ENCODE measurements around the gene FCF1. TPM values are rescaled to one million over a fixed set of nuclear protein-coding genes. Genes with fewer than 3 reads are reported as not detected.
"Not testable (repeated sequence)": the region's sequence is repeated elsewhere in the genome, so short reads cannot be mapped to it uniquely, and the experiment has no call there.

FCF1 gene
- total RNA-seq, 1 donor from 2014 or later = 37.3 TPM

DNA sequence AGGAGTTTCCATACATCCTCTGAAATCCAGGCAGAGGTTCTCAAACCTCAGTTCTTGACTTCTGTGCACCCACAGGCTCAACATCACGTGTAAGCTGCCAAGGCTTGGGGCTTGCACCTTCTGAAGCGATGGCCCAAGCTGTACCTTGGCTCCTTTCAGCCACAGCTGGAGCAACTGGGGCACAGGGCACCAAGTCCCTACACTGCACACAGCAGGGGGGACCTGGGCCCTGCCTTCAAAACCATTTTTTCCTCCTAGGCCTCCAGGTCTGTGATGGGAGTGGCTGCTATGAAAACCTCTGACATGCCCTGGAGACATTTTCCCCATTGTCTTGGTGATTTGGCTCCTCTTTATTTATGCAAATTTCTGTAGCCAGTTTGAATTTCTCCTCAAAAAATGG lies 10.7 kb upstream of the FCF1 start:
- DNase-seq (ENCODE audit: low spot score) = no peak

DNA sequence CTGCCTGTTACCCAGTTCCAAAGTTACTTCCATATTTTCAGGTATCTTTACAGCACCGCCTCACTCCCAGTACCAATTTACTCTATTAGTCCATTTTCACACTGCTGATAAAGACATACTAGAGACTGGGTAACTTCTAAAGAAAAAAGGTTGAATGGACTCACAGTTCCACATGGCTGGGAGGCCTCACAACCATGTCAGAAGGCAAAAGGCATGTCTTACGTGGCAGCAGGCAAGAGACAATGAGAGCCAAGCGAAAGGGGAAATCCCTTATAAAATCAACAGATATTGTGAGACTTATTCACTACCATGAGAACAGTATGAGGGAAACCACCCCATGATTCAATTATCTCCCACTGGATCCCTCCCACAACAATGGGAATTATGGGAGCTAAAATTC lies 9.9 kb upstream of the FCF1 start:
- DNase-seq (ENCODE audit: low spot score) = no peak

DNA sequence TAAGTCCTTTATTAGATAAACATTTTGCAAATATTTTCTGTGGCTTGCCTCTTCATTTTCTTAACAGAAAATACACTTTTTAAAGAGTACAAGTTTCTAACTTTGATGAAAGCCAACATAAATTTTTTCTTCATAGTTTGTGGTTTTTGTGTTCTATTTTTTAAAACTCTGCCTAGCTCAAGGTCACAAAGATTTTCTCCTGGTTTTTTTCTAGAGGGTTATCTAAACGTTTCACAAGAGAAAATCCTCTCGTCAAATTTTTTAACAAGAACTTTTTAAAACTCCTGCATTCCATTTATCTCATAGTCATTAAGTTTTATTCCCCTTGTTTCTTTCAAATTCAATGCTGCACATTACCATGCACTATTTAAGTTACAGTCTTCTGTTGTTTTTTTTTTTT lies 8.3 kb upstream of the FCF1 start:
- DNase-seq (ENCODE audit: low spot score) = no peak

DNA sequence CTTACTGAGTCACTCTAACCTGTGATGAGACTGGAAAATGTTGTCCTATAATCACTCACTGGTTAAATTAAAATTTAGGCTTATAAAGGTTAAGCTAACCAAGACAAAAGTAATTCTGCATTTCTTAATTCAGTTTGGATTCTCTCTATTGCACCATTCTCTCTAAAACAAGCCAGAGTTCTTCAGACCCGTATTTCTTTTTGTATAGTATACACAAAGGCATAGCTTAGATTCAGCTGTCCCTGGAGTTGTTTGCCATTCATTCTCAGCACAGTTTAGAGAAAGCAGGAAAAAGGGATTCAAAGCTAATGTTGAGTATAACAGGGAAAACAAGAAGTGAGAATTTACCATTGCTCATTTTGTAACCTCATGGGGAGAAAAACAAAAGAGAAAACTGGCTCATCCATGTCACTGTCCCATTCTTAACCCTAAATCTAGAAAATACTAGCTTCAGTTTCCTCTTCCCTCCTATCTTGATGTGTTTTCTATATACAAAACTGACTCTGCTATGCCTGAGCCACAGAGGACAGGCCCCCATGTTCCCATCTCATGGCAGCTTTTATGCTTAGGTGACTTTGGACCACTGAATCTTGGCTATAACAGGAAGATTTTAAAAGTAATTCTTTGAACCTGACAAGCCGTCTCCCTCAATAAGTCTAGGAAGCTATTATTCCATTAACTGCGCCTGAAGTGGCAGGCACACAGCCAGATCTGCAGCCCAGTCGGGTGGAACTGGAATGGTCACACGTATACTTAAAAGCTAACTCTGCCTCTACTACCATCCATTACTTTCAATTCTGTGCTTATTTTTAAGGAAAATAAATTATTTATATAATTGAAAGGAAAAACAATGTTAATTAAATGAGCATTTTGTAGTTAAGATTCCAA lies 7.1 kb upstream of the FCF1 start:
- no peak for DNase-seq (ENCODE audit: low spot score)

DNA sequence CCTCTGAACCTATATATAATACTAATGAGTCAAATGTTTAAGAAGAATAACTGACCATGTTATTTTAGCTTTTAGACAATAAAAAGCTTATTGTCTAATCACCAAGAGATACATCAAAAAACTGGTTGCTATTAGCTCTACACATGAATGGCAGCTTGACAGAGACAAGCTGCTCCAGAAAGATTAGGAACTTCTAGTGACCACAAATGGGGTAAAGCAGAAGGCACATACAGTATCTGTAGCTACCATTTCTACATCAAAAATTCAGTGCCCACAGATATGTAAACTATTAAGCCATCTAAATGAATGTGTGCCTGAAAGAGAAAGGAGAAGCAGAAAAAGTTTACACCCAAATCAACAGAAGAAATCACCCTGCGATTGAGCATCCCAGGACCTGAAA lies 2.5 kb upstream of the FCF1 start:
- no peak for DNase-seq (ENCODE audit: low spot score)

DNA sequence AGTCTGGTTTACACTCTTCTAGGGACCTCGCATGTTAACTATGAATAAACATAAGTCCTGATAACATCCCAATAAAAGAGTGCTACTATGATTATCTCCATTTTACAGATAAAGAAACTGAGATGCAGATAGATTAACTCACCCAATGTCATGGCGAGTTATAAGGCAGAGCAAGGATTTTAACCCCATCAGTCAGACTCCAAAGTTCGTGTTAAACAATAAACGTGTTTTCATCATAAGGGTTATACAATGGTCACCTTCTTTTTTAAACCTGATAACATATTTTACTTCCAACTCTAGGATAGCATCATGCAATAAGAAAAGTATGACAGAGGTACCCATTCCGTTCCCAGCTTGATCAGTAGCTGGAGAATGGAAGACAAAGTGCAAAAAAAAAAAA lies 1.3 kb upstream of the FCF1 start:
- DNase-seq (ENCODE audit: low spot score) = no peak

DNA sequence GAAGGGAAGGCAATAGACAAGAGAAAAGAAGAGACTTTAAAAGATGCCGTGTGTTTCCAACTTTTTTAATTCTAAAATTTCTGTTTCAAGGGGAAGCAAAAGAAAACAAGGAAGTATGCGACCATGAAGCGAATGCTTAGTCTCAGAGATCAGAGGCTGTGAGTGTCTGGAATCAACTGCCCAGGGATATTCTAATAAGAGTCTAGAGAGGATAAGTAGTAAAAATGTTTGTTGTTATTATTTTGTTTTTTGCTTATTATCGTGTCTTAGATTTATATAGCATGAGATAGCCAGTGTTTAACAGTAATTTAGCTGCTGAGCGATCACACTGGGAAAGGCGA lies 421 bp downstream of the FCF1 start:
- DNase-seq (ENCODE audit: low spot score) = no peak

DNA sequence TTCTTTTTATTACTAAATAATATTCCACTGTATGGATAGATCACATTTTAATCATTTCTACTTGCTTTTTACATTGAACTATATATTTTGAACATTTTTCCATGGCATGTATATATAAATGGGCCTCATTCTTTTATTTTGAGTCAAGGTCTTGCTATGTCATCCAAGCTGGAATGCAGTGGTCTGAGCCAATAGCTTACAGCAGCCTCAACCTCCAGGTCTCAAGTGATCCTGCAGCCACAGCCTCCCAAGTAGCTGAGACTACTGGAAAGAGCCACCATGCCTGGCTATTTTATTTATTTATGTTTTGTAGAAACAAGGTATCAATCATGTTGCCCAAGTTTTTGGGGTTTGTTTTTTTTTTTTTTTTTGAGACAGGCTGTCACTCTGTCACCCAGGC lies 7.6 kb downstream of the FCF1 start:
- DNase-seq (ENCODE audit: low spot score) = no peak

DNA sequence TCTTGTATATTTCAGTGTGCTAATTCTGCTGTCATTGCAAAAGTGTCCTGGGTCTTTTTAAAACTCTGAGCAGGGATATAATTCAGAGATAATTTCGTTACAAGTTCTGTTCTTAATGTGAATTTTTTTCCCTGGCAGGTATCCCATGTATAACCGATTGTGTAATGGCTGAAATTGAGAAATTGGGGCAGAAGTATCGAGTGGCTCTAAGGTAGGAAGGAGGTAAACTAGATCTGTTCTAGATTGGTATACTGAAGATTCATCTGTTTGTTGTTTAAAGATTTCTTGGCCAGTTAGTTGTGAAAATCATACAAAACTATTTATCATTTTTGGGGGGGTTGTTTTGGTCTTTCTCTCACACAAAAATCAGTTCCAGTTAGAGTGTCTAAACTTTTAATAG lies 10.2 kb downstream of the FCF1 start:
- no peak for DNase-seq (ENCODE audit: low spot score)

DNA sequence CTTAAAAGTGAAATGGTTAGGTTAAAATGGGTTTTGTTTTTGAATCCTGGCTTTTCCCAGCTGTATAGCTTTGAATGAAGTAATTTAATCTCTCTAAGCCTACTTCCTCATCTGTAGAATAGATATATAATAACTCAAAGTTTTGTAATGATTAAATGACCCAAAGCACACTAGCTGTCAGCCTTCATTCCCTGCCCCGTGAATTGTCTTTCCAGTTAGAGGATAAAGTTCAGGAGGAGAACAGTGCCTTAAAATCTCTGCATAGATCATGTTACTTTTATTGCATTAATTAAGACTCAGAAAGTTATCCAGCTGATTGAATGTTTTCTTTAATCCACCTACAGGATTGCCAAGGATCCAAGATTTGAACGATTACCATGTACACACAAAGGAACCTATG lies 19.4 kb downstream of the FCF1 start:
- no peak for DNase-seq (ENCODE audit: low spot score)

DNA sequence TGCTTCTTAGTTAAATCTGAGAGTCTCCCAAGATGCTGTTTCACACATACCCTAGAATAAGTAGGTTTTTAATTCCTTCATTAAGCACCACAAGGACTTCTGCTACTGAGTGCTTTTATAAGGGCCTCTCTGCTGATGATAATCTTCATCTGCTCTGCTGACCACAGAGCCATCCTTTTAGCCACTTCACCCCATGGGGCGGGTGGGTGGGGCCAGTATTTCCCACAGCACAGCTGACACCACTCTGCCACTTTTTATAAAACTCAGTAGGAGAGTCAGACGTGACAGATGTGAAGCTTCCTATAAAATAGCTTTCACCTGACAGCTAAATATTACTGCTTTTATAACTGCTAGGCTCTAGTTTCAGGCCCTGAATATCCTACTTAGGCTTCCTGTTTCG lies 20.3 kb downstream of the FCF1 start:
- DNase-seq (ENCODE audit: low spot score) = no peak

DNA sequence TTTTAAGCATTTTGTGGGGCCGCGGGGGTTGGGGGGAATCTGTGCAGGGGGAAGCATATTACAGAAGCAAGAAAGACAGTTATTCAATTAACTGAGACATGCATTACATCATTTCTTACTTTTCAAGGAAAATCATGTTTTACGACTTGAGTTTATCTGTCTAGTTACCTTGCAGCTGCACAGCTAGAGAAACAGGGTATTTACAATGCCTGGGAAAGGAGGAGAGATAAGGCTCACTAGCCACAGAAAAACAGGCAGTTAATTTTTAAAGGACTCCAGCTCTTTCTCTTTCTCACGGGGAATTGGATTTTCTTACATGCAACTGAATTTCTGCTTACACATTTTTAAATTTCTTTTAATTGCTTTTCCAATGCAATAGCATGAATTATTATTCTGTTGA lies 22.2 kb downstream of the FCF1 start:
- DNase-seq (ENCODE audit: low spot score) = no peak

DNA sequence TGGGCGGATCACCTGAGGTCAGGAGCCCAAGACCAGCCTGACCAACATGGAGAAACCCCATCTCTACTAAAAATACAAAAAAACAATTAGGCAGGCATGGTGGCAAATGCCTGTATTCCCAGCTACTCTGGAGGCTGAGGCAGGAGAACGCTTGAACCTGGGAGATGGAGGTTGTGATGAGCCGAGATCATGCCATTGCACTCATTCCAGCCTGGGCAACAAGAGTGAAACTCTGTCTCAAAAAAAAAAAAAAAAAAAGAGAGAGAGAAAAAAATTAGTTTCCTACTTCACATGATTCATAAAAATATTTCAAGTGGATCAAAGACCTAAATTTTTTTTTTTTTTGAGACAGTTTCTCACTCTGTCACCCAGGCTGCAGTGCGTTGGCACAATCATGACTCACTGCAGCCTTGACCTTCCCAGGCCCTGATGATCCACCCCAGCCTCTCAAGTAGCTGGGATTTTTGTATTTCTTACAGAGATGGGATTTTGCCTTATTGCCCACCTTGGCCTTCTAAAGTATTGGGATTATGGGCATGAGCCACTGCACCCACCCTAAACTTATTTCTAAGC lies 24.9 kb downstream of the FCF1 start:
- no peak for DNase-seq (ENCODE audit: low spot score)

DNA sequence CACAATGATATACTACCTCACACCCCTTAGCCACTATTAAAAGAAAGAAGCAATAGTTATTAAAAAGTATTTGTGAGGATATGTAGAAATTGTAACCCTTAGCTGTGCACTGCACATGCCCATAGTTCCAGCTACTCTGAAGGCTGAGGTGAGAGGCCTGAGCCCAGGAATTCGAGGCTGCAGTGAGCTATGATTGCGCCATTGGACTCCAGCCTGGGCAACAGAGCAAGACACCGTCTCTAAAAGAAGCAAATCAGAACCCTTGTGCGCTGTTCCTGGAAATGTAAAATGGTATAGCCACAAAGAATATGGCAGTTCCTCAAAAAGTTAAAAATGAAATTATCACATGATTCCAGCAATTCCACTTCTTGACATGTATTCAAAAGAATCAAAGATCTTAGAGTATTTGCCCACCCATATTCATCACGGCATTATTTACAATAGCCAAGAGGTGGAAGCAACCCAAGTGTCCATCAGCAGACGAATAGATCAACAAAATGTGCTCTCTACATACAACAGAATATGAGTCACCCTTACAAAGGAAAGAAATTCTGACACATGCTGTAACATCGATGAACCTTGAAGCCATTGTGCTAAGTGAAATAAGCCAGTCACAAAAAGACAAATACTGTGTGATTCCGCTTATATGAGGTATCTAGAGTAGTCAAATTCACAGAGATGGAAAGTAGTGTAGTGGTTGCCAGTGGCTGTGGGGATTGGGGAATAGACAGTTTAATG lies 26.5 kb downstream of the FCF1 start:
- no peak for DNase-seq (ENCODE audit: low spot score)

DNA sequence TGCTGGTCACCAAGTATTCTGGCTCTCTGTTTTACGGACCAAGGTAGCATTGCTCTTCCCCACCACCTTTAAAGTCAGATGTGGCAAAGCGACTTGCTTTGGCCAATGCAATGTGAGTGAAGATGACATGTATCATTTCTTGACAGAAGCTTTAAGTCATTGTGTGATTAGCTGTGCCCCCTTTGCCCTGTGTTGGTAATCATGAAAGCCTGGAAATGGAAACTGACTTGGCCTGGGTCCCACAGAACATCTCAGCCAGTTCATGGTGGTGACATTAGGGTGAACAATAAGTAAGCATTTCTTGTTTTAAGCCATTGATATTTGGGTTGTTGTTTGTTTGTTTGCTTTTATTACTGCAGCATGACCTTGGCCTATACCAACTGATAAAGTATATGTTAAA lies 34.3 kb downstream of the FCF1 start:
- DNase-seq (ENCODE audit: low spot score) = no peak

DNA sequence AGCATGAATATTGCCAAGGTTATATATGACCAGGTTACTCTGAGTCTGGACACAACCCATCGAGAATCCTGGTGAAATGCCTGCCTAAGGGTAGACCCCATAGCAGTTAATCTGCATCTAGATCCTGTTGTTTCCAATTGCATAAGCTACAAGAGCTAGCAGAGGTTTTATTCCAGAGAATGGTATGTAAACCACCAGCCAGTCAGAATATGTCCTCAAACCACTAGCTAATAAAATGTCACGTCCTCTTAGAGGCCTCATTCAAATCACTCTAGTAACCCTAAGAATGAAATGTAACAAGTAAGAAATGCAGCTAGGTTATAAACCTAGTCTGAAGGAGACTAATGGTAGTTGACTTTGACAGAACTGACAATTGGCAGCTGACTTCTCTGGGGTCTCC lies 41.2 kb downstream of the FCF1 start:
- DNase-seq (ENCODE audit: low spot score) = no peak

DNA sequence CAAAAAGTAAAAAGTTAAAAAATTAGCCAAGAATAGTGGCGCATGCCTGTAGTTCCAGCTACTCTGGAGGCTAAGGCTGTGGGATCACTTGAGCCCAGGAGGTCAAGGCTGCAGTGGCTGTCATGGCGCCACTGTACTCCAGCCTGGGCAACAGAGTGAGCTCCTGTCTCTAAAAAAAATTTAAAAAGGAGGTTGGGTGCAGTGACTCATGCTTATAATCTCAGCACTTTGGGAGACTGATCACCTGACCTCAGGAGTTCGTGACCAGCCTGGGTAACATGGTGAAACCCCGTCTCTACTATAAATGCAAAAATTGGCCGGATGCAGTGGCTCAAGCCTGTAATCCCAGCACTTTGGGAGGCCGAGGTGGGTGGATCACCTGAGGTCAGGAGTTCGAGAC lies 42.0 kb downstream of the FCF1 start:
- DNase-seq (ENCODE audit: low spot score) = no peak

DNA sequence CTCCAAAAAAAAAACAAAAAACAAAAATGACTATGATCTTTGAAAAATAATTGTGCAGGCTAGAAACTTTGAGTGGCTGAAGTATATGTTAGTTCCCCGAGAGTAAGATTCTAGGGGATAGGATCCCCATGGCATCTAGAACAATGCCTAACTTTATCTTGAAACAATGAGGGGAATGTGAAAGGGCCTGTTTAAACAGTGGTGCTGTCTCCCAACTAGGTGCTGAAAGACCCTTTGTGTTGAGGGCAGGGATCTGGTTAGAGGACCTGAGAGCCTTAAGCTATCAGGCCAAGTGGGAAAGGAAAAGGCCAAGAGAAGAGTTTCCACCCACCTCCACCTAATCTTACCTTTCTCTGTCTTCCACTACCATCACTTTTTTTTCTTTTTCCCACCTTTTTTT lies 43.4 kb downstream of the FCF1 start:
- no peak for DNase-seq (ENCODE audit: low spot score)

DNA sequence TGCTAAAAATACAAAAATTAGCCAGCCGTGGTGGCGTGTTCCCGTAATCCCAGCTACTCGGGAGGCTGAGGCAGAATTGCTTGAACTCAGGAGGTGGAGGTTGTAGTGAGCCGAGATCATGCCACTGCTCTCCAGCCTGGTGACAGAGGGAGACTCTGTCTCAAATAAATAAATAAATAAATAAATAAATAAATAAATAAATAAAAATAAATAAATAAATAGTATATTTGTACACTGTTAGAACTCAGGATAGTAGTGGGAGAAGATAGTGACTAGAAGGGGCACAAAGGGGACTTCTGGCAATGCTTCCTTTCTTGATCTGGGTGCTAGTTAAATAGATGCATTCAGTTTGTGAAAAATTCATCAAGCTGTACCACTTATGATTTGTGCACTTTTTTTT lies 45.6 kb downstream of the FCF1 start:
- not testable (repeated sequence) for DNase-seq (ENCODE audit: low spot score)

DNA sequence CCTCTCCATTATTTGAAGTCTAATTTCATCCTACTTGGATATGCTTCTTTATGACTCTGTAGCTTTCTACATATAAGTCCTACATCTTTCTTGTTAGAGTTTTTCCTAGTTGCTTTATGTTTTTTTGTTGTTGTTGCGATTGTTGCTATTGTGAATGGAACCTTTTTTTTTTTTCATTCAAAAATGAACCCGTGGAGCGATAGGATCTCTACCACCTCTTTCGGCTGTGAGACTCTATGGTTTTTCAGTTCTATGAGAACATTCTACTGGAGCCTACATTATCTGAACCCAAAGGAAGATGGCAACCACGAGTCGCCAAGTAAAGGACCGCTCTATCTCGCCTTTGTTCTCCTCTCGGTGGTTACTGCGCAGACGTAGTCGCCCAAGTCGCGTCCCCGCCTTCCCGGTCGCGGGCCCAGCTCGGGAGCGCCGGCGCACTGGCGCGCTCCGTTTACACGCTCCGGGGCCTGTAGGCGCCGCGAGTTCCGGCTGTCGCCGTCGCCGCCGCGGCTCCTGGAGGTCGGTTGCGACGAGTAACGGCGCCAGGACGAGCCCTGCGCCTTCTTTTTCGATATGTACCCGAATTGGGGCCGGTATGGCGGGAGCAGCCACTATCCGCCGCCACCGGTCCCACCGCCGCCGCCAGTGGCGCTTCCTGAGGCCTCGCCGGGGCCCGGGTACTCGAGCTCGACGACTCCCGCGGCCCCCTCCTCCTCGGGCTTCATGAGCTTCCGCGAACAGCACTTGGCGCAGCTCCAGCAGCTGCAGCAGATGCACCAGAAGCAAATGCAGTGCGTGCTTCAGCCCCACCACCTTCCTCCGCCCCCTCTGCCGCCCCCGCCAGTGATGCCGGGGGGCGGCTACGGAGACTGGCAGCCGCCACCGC lies 50.2 kb downstream of the FCF1 start, which contains the start of gene YLPM1:
Gene YLPM1, plus strand, starts transcription at position 400 of the 886 bp plus-strand sequence. Its CDS starts 174 bp downstream, at position 574.
- DNase-seq (ENCODE audit: low spot score) = peak; percentile 94

DNA sequence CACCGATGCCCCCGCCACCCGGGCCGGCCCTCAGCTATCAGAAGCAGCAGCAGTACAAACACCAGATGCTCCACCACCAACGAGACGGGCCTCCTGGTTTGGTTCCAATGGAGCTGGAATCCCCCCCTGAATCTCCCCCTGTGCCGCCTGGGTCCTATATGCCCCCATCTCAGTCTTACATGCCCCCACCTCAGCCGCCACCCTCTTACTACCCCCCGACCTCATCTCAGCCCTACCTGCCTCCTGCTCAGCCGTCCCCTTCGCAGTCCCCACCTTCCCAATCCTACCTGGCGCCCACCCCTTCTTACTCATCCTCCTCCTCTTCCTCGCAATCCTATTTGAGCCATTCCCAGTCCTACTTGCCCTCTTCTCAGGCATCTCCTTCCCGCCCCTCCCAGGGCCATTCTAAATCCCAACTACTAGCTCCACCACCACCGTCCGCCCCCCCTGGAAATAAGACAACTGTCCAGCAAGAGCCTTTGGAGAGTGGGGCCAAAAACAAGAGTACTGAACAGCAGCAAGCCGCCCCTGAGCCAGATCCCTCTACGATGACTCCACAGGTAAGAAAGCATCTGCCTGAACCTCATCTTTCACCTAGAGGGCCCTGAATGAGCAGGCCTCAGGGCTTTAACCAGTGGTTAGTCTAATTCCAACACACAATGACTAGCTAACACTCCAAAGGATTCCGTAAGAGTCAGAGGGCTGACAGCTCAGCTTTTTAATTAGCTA lies 51.0 kb downstream of the FCF1 start:
- peak; percentile 10 for DNase-seq (ENCODE audit: low spot score)
